Measurements from ENCODE around the gene SPOCK2. TPM values are rescaled to one million over a fixed set of nuclear protein-coding genes. Genes with fewer than 3 reads are reported as not detected.

SPOCK2 gene
- total RNA-seq, 1 experiment from 2014 or later, result 0.32 TPM

GRCh38 chr10:72049472-72049871 is 38.9 kb downstream of the SPOCK2 start:
- Histone ChIP-seq H3K27me3 (replicated peaks; ENCODE audit: insufficient read depth, low read depth, low read length, poor library complexity) (no peaks in the 10 kb centered on the region), H3K4me1 (ENCODE audit: insufficient read depth, low read length, poor library complexity, severe bottlenecking) (no peaks in the 10 kb centered on the region), H3K9me3 (ENCODE audit: low read depth, low read length, poor library complexity, severe bottlenecking) (no peaks in the 10 kb centered on the region), H3K27ac (ENCODE audit: low read depth, low read length, poor library complexity, severe bottlenecking) (no peak overlapping the region), H3K36me3 (ENCODE audit: insufficient read depth, low read length, poor library complexity, severe bottlenecking) (no peaks in the 10 kb centered on the region), H3K4me3 (ENCODE audit: low read depth, low read length, poor library complexity, severe bottlenecking) (no peak overlapping the region)
- ChIA-PET CTCF (interaction anchor here (0.6 to 2.0 kb wide), 3 partner anchors 92 to 282 kb away, joined by 3 to 19 read pairs (median 7); no protein-coding TSS in a partner anchor), POLR2A (ENCODE audit: low non-redundant PET) (no interaction called here)
- TF ChIP-seq, protein P1, sequence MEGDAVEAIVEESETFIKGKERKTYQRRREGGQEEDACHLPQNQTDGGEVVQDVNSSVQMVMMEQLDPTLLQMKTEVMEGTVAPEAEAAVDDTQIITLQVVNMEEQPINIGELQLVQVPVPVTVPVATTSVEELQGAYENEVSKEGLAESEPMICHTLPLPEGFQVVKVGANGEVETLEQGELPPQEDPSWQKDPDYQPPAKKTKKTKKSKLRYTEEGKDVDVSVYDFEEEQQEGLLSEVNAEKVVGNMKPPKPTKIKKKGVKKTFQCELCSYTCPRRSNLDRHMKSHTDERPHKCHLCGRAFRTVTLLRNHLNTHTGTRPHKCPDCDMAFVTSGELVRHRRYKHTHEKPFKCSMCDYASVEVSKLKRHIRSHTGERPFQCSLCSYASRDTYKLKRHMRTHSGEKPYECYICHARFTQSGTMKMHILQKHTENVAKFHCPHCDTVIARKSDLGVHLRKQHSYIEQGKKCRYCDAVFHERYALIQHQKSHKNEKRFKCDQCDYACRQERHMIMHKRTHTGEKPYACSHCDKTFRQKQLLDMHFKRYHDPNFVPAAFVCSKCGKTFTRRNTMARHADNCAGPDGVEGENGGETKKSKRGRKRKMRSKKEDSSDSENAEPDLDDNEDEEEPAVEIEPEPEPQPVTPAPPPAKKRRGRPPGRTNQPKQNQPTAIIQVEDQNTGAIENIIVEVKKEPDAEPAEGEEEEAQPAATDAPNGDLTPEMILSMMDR (conservative IDR thresholded peaks at IDR 0.05; ENCODE audit: low read depth, low read length), result no peak
- no peak for TF ChIP-seq EZH2 (IDR thresholded peaks at IDR 0.05; ENCODE audit: borderline replicate concordance, low read depth, low read length, poor library complexity, severe bottlenecking)
- intact Hi-C loops (cut with micrococcal nuclease; ENCODE audit: unreplicated experiment), result loop anchor here (5.0 to 10.0 kb wide), 5 partner anchors 92 to 735 kb away; partner anchors contain the start of gene SLC29A3
- DNase-seq (ENCODE audit: low spot score), result no peak
- BruUV-seq (replicated peaks), result no TSS peak

GRCh38 chr10:72048450-72049124 is 39.8 kb downstream of the SPOCK2 start:
- no peaks in the 10 kb centered on the region for H3K4me1 ChIP-seq (ENCODE audit: insufficient read depth, low read length, poor library complexity, severe bottlenecking)
- H3K27me3 ChIP-seq (replicated peaks; ENCODE audit: insufficient read depth, low read depth, low read length, poor library complexity), result no peaks in the 10 kb centered on the region
- no peaks in the 10 kb centered on the region for H3K9me3 ChIP-seq (ENCODE audit: low read depth, low read length, poor library complexity, severe bottlenecking)
- CTCF ChIA-PET, result interaction anchor here (0.5 to 2.0 kb wide), 28 partner anchors 11 to 1062 kb away, joined by 3 to 25 read pairs (median 5); partner anchors contain the start of genes CHST3 and NUDT13
- intact Hi-C loops (cut with micrococcal nuclease; ENCODE audit: unreplicated experiment), result loop anchor here (5.0 to 10.0 kb wide), 5 partner anchors 91 to 734 kb away; partner anchors contain the start of gene SLC29A3
- H3K4me3 ChIP-seq (ENCODE audit: low read depth, low read length, poor library complexity, severe bottlenecking), result no peak overlapping the region
- peak; percentile 94 for DNase-seq (ENCODE audit: low spot score)
- TF ChIP-seq, protein P1 (conservative IDR thresholded peaks at IDR 0.05; ENCODE audit: low read depth, low read length), result peak; percentile 100
- no peak for TF ChIP-seq EZH2 (IDR thresholded peaks at IDR 0.05; ENCODE audit: borderline replicate concordance, low read depth, low read length, poor library complexity, severe bottlenecking)
- no TSS peak for BruUV-seq (replicated peaks)
- POLR2A ChIA-PET (ENCODE audit: low non-redundant PET), result interaction anchor here (0.7 kb wide), 1 partner anchor 1157 kb away, joined by 3 read pairs; no protein-coding TSS in a partner anchor
- no peak overlapping the region for H3K27ac ChIP-seq (ENCODE audit: low read depth, low read length, poor library complexity, severe bottlenecking)
- H3K36me3 ChIP-seq (ENCODE audit: insufficient read depth, low read length, poor library complexity, severe bottlenecking), result no peaks in the 10 kb centered on the region

- Histone ChIP-seq H3K4me3 (ENCODE audit: low read depth, low read length, poor library complexity, severe bottlenecking) (no peak overlapping the region), H3K36me3 (ENCODE audit: insufficient read depth, low read length, poor library complexity, severe bottlenecking) (no peaks in the 10 kb centered on the region), H3K9me3 (ENCODE audit: low read depth, low read length, poor library complexity, severe bottlenecking) (no peaks in the 10 kb centered on the region), H3K27me3 (replicated peaks; ENCODE audit: insufficient read depth, low read depth, low read length, poor library complexity) (no peaks in the 10 kb centered on the region), H3K27ac (ENCODE audit: low read depth, low read length, poor library complexity, severe bottlenecking) (no peak overlapping the region), H3K4me1 (ENCODE audit: insufficient read depth, low read length, poor library complexity, severe bottlenecking) (no peaks in the 10 kb centered on the region)
- ChIA-PET POLR2A (ENCODE audit: low non-redundant PET) (no interaction called here), CTCF (no interaction called here)
- no TSS peak for BruUV-seq (replicated peaks)
- intact Hi-C loops (cut with micrococcal nuclease; ENCODE audit: unreplicated experiment), result loop anchor here (5.0 to 10.0 kb wide), 5 partner anchors 88 to 731 kb away; partner anchors contain the start of gene SLC29A3
- no peak for DNase-seq (ENCODE audit: low spot score)
- TF ChIP-seq, protein P1 (conservative IDR thresholded peaks at IDR 0.05; ENCODE audit: low read depth, low read length), result no peak
- no peak for TF ChIP-seq EZH2 (IDR thresholded peaks at IDR 0.05; ENCODE audit: borderline replicate concordance, low read depth, low read length, poor library complexity, severe bottlenecking)
Measured at GRCh38 chr10:72045586-72045985, 42.8 kb downstream of the SPOCK2 start.
